Endothelial cell (in vitro differentiated cells): ENCODE measurements around the gene PHACTR1. TPM values are rescaled to one million over a fixed set of nuclear protein-coding genes. Genes with fewer than 3 reads are reported as not detected.

Source experiments
- DNase-seq: peaks from one replicate; pipeline ENCODE4 v3.0.0; 2021; ENCODE audit warnings: low spot score
- H3K27ac Mint-ChIP-seq: one replicate; pipeline ENCODE4 v1.8.0; 2021; ENCODE audit warnings: mixed read lengths, inconsistent platforms; ENCODE audit not compliant: unreplicated experiment
- H3K27me3 Mint-ChIP-seq: one replicate; pipeline ENCODE4 v1.8.0; 2021; ENCODE audit warnings: mild to moderate bottlenecking, moderate library complexity, mixed read lengths, inconsistent platforms; ENCODE audit not compliant: unreplicated experiment
- H3K36me3 Mint-ChIP-seq: one replicate; pipeline ENCODE4 v1.8.0; 2021; ENCODE audit warnings: mild to moderate bottlenecking, low read depth, mixed read lengths, inconsistent platforms; ENCODE audit not compliant: unreplicated experiment
- H3K4me1 Mint-ChIP-seq: one replicate; pipeline ENCODE4 v1.8.0; 2021; ENCODE audit warnings: mild to moderate bottlenecking, mixed read lengths, inconsistent platforms; ENCODE audit not compliant: unreplicated experiment
- H3K4me3 Mint-ChIP-seq: one replicate; pipeline ENCODE4 v1.8.0; 2021; ENCODE audit warnings: mild to moderate bottlenecking, mixed read lengths, inconsistent platforms; ENCODE audit not compliant: unreplicated experiment
- H3K9me3 Mint-ChIP-seq: one replicate; pipeline ENCODE4 v1.8.0; 2021; ENCODE audit warnings: mixed read lengths, inconsistent platforms; ENCODE audit not compliant: unreplicated experiment
- CTCF ChIP-seq: fragments of 200-600 bp; sonication (generic); IDR thresholded peaks from one replicate; pipeline ENCODE4 v1.5.0; 2021; ENCODE audit warnings: antibody characterized with exemption; ENCODE audit not compliant: unreplicated experiment
- total RNA-seq: library from RNA; stranded (reverse); fragmentation: NEBNext Ultra II Directional; extraction: Animal tissue kit (Norgen Biotek cat#: 25700); gene quantifications from one replicate; pipeline ENCODE4 v1.2.1, GENCODE V29; 2021; ENCODE audit not compliant: unreplicated experiment

PHACTR1 gene
- total RNA-seq, 1 donor from 2014 or later, result 39.9 TPM

- no peak overlapping the region for H3K27ac Mint-ChIP-seq
- TF ChIP-seq CTCF, result no peak
- no peaks in the 10 kb centered on the region for H3K4me1 Mint-ChIP-seq
Measured at GRCh38 chr6:13191461-13191860, 474.9 kb downstream of the PHACTR1 start.

GRCh38 chr6:13194852-13195251, 478.3 kb downstream of the PHACTR1 start:
- no peaks in the 10 kb centered on the region for H3K9me3 Mint-ChIP-seq
- DNase-seq, result peak; percentile 45
- H3K27ac Mint-ChIP-seq, result no peak overlapping the region
- no peak overlapping the region for H3K4me3 Mint-ChIP-seq
- TF ChIP-seq CTCF, result peak; percentile 65
- peaks cover 2% of the 10 kb centered on the region for H3K36me3 Mint-ChIP-seq
- H3K27me3 Mint-ChIP-seq, result no peaks in the 10 kb centered on the region
- no peaks in the 10 kb centered on the region for H3K4me1 Mint-ChIP-seq

More at GRCh38 chr6:13191461-13191860, 474.9 kb downstream of the PHACTR1 start:
- H3K27me3 Mint-ChIP-seq, result no peaks in the 10 kb centered on the region
- no peak for DNase-seq
- no peaks in the 10 kb centered on the region for H3K9me3 Mint-ChIP-seq
- H3K36me3 Mint-ChIP-seq, result no peaks in the 10 kb centered on the region
- no peak overlapping the region for H3K4me3 Mint-ChIP-seq

- Mint-ChIP-seq H3K9me3 (no peaks in the 10 kb centered on the region), H3K4me1 (no peaks in the 10 kb centered on the region), H3K27ac (no peak overlapping the region), H3K36me3 (peaks cover 2% of the 10 kb centered on the region), H3K4me3 (no peak overlapping the region), H3K27me3 (no peaks in the 10 kb centered on the region)
- no peak for TF ChIP-seq CTCF
- DNase-seq, result no peak
Measured at GRCh38 chr6:13195803-13196202, 479.2 kb downstream of the PHACTR1 start.

- Mint-ChIP-seq H3K4me3 (no peak overlapping the region), H3K27ac (no peak overlapping the region)
- no peak for TF ChIP-seq CTCF
Measured at GRCh38 chr6:13198168-13198567, 481.6 kb downstream of the PHACTR1 start.

GRCh38 chr6:13201336-13201735, 484.8 kb downstream of the PHACTR1 start:
- Mint-ChIP-seq H3K4me3 (no peak overlapping the region), H3K4me1 (peaks cover 3% of the 10 kb centered on the region), H3K36me3 (peaks cover 14% of the 10 kb centered on the region), H3K27me3 (peaks cover 3% of the 10 kb centered on the region), H3K9me3 (no peaks in the 10 kb centered on the region), H3K27ac (no peak overlapping the region)
- TF ChIP-seq CTCF, result no peak
- DNase-seq, result no peak

More at GRCh38 chr6:13198168-13198567, 481.6 kb downstream of the PHACTR1 start:
- Mint-ChIP-seq H3K36me3 (peaks cover 2% of the 10 kb centered on the region), H3K27me3 (no peaks in the 10 kb centered on the region), H3K9me3 (no peaks in the 10 kb centered on the region), H3K4me1 (peaks cover 3% of the 10 kb centered on the region)
- DNase-seq, result no peak
